ENCODE data around the gene SMIM7.
"Not testable (repeated sequence)": the region's sequence is repeated elsewhere in the genome, so short reads cannot be mapped to it uniquely, and the experiment has no call there.

SMIM7 gene

GRCh38 chr19:16670291-16670690, 10.3 kb upstream of the SMIM7 start:
- no peak for TF ChIP-seq ZFX (IDR thresholded peaks at IDR 0.05; ENCODE audit: borderline replicate concordance)
- TF ChIP-seq CTCF (IDR thresholded peaks at IDR 0.05), result no peak
- H3K27ac ChIP-seq, result no peak overlapping the region

- H3K27ac ChIP-seq, result not testable (repeated sequence)
These were observed 8.8 kb upstream of the SMIM7 start for GRCh38 chr19:16668702-16669101.

- no peak for TF ChIP-seq CTCF (IDR thresholded peaks at IDR 0.05)
- TF ChIP-seq ZFX (IDR thresholded peaks at IDR 0.05; ENCODE audit: borderline replicate concordance), result no peak
- no peak overlapping the region for H3K27ac ChIP-seq
These were observed 8.2 kb upstream of the SMIM7 start for GRCh38 chr19:16668176-16668575.

- peak overlapping the region; percentile 83; the same call in 1 of the 2 replicates for H3K27ac ChIP-seq
These were observed 1.6 kb upstream of the SMIM7 start for GRCh38 chr19:16661480-16662034.

GRCh38 chr19:16660763-16661479, 977 bp upstream of the SMIM7 start, which contains the start of gene TMEM38A:
Gene TMEM38A, plus strand, starts transcription at chr19:16661139. Its CDS starts 79 bp downstream, at chr19:16661218.
- peak within 1 kb of the TSS; percentile 83 for H3K27ac ChIP-seq
- TF ChIP-seq ZFX (IDR thresholded peaks at IDR 0.05; ENCODE audit: borderline replicate concordance), result no peak
- no peak for TF ChIP-seq CTCF (IDR thresholded peaks at IDR 0.05)

More at GRCh38 chr19:16661480-16662034, 1.6 kb upstream of the SMIM7 start:
- TF ChIP-seq ZFX (IDR thresholded peaks at IDR 0.05; ENCODE audit: borderline replicate concordance) (no peak), CTCF (IDR thresholded peaks at IDR 0.05) (no peak)

GRCh38 chr19:16659464-16659831, 496 bp downstream of the SMIM7 start:
- peak overlapping the region; percentile 83 for H3K27ac ChIP-seq
- TF ChIP-seq CTCF (IDR thresholded peaks at IDR 0.05) (no peak), ZFX (IDR thresholded peaks at IDR 0.05; ENCODE audit: borderline replicate concordance) (no peak)

GRCh38 chr19:16657384-16657783, 2.6 kb downstream of the SMIM7 start:
- no peak overlapping the region for H3K27ac ChIP-seq
- TF ChIP-seq ZFX (IDR thresholded peaks at IDR 0.05; ENCODE audit: borderline replicate concordance) (no peak), CTCF (IDR thresholded peaks at IDR 0.05) (no peak)

All from 22Rv1 (cell line).